Ascending aorta (tissue), 2 donors: ENCODE results near the gene PPP4R4. TPM values are rescaled to one million over a fixed set of nuclear protein-coding genes. Genes with fewer than 3 reads are reported as not detected.

Source experiments
- DNase-seq, 2 donors: peaks; one replicate each; pipeline ENCODE4 v3.0.0-alpha.2; 2019; ENCODE audit warnings: low spot score in 2 of 2
- H3K27ac ChIP-seq, 2 donors: fragments of 200-600 bp; sonication (generic); one replicate each; pipeline ENCODE4 v1.5.1; 2016 to 2017; ENCODE audit warnings: mild to moderate bottlenecking in 1 of 2
- H3K27me3 ChIP-seq: fragments of 200-600 bp; sonication (generic); one replicate; pipeline ENCODE4 v1.5.1; 2017
- H3K36me3 ChIP-seq, 2 donors: fragments of 200-600 bp; sonication (generic); one replicate each; pipeline ENCODE4 v1.5.1; 2016
- H3K4me1 ChIP-seq, 2 donors: fragments of 200-600 bp; sonication (generic); one replicate each; pipeline ENCODE4 v1.5.1; 2016 to 2017; ENCODE audit warnings: mild to moderate bottlenecking in 1 of 2
- H3K4me3 ChIP-seq, 2 donors: fragments of 200-600 bp; sonication (generic); one replicate each; pipeline ENCODE4 v1.5.1; 2016 to 2017; ENCODE audit warnings: mild to moderate bottlenecking in 1 of 2
- H3K9me3 ChIP-seq, 2 donors: fragments of 200-600 bp; sonication (generic); one replicate each; pipeline ENCODE4 v1.5.1; 2016
- intact Hi-C: fragments of 100-400 bp; cut with DNase I; formaldehyde crosslinking; loops from one replicate; pipeline ENCODE4 v1.15.1; 2023
- total RNA-seq: library from RNA; depleted of rRNA; stranded (reverse); fragments of >200 nt; gene quantifications from one replicate; pipeline ENCODE4 v1.1.0, GENCODE V29; 2016
- TF ChIP-seq, protein P1 (sequence below), 3 experiments: fragments of 200-600 bp in 2 of 3; fragments of 450-650 bp in 1 of 3; sonication (generic) in 2 of 3; IDR thresholded peaks; one replicate each; pipeline ENCODE4 v1.5.1; 2016 to 2019; ENCODE audit warnings: antibody characterized with exemption in 3 of 3, mild to moderate bottlenecking in 1 of 3, moderate library complexity in 1 of 3

PPP4R4 gene
- total RNA-seq, 1 donor from 2014 or later = not detected

- no peaks in the 10 kb centered on the region for H3K9me3 ChIP-seq
- no peaks in the 10 kb centered on the region for H3K36me3 ChIP-seq
- DNase-seq = no peak
- intact Hi-C loops = no loop called here
- no peaks in the 10 kb centered on the region for H3K27me3 ChIP-seq
- no peak overlapping the region for H3K4me3 ChIP-seq
- H3K4me1 ChIP-seq = peaks cover 0 to 5% of the 10 kb centered on the region in 2 donors
- TF ChIP-seq, protein P1, sequence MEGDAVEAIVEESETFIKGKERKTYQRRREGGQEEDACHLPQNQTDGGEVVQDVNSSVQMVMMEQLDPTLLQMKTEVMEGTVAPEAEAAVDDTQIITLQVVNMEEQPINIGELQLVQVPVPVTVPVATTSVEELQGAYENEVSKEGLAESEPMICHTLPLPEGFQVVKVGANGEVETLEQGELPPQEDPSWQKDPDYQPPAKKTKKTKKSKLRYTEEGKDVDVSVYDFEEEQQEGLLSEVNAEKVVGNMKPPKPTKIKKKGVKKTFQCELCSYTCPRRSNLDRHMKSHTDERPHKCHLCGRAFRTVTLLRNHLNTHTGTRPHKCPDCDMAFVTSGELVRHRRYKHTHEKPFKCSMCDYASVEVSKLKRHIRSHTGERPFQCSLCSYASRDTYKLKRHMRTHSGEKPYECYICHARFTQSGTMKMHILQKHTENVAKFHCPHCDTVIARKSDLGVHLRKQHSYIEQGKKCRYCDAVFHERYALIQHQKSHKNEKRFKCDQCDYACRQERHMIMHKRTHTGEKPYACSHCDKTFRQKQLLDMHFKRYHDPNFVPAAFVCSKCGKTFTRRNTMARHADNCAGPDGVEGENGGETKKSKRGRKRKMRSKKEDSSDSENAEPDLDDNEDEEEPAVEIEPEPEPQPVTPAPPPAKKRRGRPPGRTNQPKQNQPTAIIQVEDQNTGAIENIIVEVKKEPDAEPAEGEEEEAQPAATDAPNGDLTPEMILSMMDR (IDR thresholded peaks at IDR 0.05) = no peak
- H3K27ac ChIP-seq = no peak overlapping the region
These were observed 47.3 kb upstream of the PPP4R4 start for GRCh38 chr14:94126800-94127199.

GRCh38 chr14:94127330-94127729, 46.8 kb upstream of the PPP4R4 start:
- H3K36me3 ChIP-seq = no peaks in the 10 kb centered on the region
- TF ChIP-seq, protein P1 (IDR thresholded peaks at IDR 0.05) = no peak
- H3K4me3 ChIP-seq = no peak overlapping the region
- intact Hi-C loops = no loop called here
- no peaks in the 10 kb centered on the region for H3K9me3 ChIP-seq
- no peaks in the 10 kb centered on the region for H3K27me3 ChIP-seq
- DNase-seq = peak in 1 of 2 donors; percentile 51
- peaks cover 0 to 5% of the 10 kb centered on the region in 2 donors for H3K4me1 ChIP-seq
- H3K27ac ChIP-seq = no peak overlapping the region

GRCh38 chr14:94128216-94128839, 45.8 kb upstream of the PPP4R4 start:
- H3K4me3 ChIP-seq = peak overlapping the region in 1 of 2 donors; percentile 67
- H3K27me3 ChIP-seq = no peaks in the 10 kb centered on the region
- peak in 1 of 2 donors; percentile 52 for DNase-seq
- peaks cover 0 to 5% of the 10 kb centered on the region in 2 donors for H3K4me1 ChIP-seq
- intact Hi-C loops = loop anchor here (2.0 kb wide), 1 partner anchor 102 kb away; the partner anchor contains the start of gene OTUB2
- H3K27ac ChIP-seq = peak overlapping the region; percentile 74 to 88
- TF ChIP-seq, protein P1 (IDR thresholded peaks at IDR 0.05) = no peak
- no peaks in the 10 kb centered on the region for H3K9me3 ChIP-seq
- no peaks in the 10 kb centered on the region for H3K36me3 ChIP-seq

GRCh38 chr14:94129111-94129757, 44.9 kb upstream of the PPP4R4 start, which contains the start of gene IFI27L2:
Gene IFI27L2, minus strand, starts transcription at chr14:94129604. Its CDS starts 40 bp downstream, at chr14:94129564.
- TF ChIP-seq, protein P1 (IDR thresholded peaks at IDR 0.05) = peak in 2 of 3 experiments; percentile 31 to 39
- intact Hi-C loops = loop anchor here (1.0 to 2.0 kb wide), 2 partner anchors 48 to 102 kb away; partner anchors contain the start of genes DDX24, IFI27L1 and OTUB2
- Histone ChIP-seq H3K36me3 (no peaks in the 10 kb centered on the region), H3K27ac (peak within 1 kb of the TSS; percentile 74 to 88), H3K9me3 (no peaks in the 10 kb centered on the region), H3K4me1 (peaks cover 0 to 5% of the 10 kb centered on the region in 2 donors), H3K4me3 (peak within 1 kb of the TSS; percentile 67 to 70), H3K27me3 (no peaks in the 10 kb centered on the region)
- DNase-seq = peak; percentile 57 to 87

DNA sequence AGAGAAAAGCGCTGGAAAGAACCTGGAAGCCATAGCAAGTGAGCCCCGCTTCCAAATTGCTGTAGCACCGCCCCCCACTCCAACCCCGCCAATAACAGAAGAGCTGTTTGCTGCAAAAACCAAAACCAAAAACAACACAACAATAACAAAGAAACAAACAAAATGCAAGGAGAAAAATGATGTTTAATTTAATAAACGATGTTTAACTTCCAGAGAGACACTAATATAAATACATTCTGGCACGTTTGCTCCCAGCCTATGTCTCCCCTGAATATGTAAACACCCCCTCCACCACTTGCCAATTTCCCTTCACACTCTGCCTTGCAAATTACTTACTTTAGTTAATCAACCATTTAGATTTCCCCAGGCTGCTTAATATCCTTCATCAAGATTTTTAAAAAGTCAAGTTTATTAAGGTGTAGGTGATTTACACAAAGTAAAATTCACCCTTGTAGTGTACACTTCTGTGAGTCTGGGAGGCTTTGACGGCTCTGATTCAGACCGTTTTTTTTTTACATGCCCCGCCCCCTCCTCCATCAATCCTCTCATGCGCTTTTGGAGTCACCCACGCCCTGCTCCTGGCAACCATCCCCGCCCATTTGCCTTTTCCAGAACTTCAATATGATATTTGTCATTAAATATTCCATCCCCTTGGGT, 44.2 kb upstream of the PPP4R4 start:
- peak in 1 of 2 donors; percentile 72 for DNase-seq
- H3K36me3 ChIP-seq = no peaks in the 10 kb centered on the region
- H3K27ac ChIP-seq = peak overlapping the region; percentile 74 to 88
- TF ChIP-seq, protein P1 (IDR thresholded peaks at IDR 0.05) = no peak
- intact Hi-C loops = loop anchor here (1.0 to 10.0 kb wide), 3 partner anchors 49 to 355 kb away; partner anchors contain the start of genes DDX24, IFI27L1 and OTUB2
- no peaks in the 10 kb centered on the region for H3K27me3 ChIP-seq
- no peaks in the 10 kb centered on the region for H3K9me3 ChIP-seq
- H3K4me3 ChIP-seq = peak overlapping the region; percentile 67 to 70
- peaks cover 0 to 5% of the 10 kb centered on the region in 2 donors for H3K4me1 ChIP-seq
